B cell (primary cell): Measurements from ENCODE around the gene HAUS2. TPM values are rescaled to one million over a fixed set of nuclear protein-coding genes. Genes with fewer than 3 reads are reported as not detected.

Experiments
- ATAC-seq: fragments of 200-7000 bp; cut with Tn5 transposase; one replicate; pipeline ENCODE4 v1.10.0; 2021; ENCODE audit warnings: low read depth, mild to moderate bottlenecking, moderate number of reproducible peaks, moderate library complexity
- CTCF ChIA-PET: fragments of 350-600 bp; sonication (Branson Sonifier 250); formaldehyde crosslinking; loops from one replicate; lab custom pipeline; 2021; ENCODE audit warnings: antibody characterized with exemption, inconsistent platforms; lab: Charles Lee
- POLR2A ChIA-PET: fragments of 350-600 bp; sonication (Branson Sonifier 250); formaldehyde crosslinking; loops from one replicate; lab custom pipeline; 2021; ENCODE audit warnings: antibody characterized with exemption; lab: Charles Lee
- DNase-seq: peaks from one replicate; pipeline ENCODE4 v3.0.0; 2013
- H2AFZ ChIP-seq: 2 replicates; pipeline ENCODE4 v1.6.1; 2012; ENCODE audit warnings: mild to moderate bottlenecking, low read depth, low read length; ENCODE audit not compliant: insufficient read depth, poor library complexity, severe bottlenecking
- H3K27ac ChIP-seq, 2 donors: 1 replicate in 1 of 2; 2 replicates in 1 of 2; pipeline ENCODE4 v1.5.1; 2012 to 2013; ENCODE audit warnings: low read length in 2 of 2, mild to moderate bottlenecking in 2 of 2, moderate library complexity in 1 of 2
- H3K27me3 ChIP-seq, 4 experiments: fragments of 200-600 bp in 1 of 4; sonication (generic) in 1 of 4; replicated peaks in 1 of 4; 1 replicate in 2 of 4; 2 replicates in 2 of 4; pipeline versions ENCODE4 v1.6.1 to v1.7.0; 2013 to 2016; ENCODE audit warnings: low read length in 3 of 4, mild to moderate bottlenecking in 2 of 4, mixed read lengths in 1 of 4, moderate library complexity in 1 of 4; ENCODE audit not compliant: insufficient read depth in 4 of 4, control insufficient read depth in 3 of 4; ENCODE audit errors: control extremely low read depth in 1 of 4
- H3K36me3 ChIP-seq, 2 experiments: replicated peaks in 1 of 2; 1 replicate in 1 of 2; 2 replicates in 1 of 2; pipeline versions ENCODE4 v1.6.1 to v1.7.1; 2013; ENCODE audit warnings: low read length in 1 of 2; ENCODE audit not compliant: insufficient read depth in 2 of 2, control insufficient read depth in 1 of 2; ENCODE audit errors: control extremely low read depth in 1 of 2, extremely low read depth in 1 of 2
- H3K4me1 ChIP-seq, 2 donors: fragments of 200-600 bp in 1 of 2; sonication (generic) in 1 of 2; 1 replicate in 1 of 2; 2 replicates in 1 of 2; pipeline versions ENCODE4 v1.5.1 to v1.6.1; 2013 to 2017; ENCODE audit warnings: low read length in 2 of 2; ENCODE audit not compliant: control insufficient read depth in 2 of 2, insufficient read depth in 2 of 2
- H3K4me2 ChIP-seq: replicated peaks from 2 replicates; pipeline ENCODE3; 2012; ENCODE audit warnings: mild to moderate bottlenecking, low read depth, low read length; ENCODE audit not compliant: poor library complexity, severe bottlenecking
- H3K4me3 ChIP-seq, 5 experiments: fragments of 200-600 bp in 1 of 5; sonication (generic) in 1 of 5; 1 replicate in 3 of 5; 2 replicates in 2 of 5; pipeline versions ENCODE4 v1.5.1 to v1.7.0; 2011 to 2016; ENCODE audit warnings: low read length in 4 of 5, mild to moderate bottlenecking in 4 of 5, low read depth in 2 of 5, control low read depth in 1 of 5, moderate library complexity in 1 of 5; ENCODE audit not compliant: insufficient read depth in 1 of 5; ENCODE audit errors: control extremely low read depth in 1 of 5, extremely low read depth in 1 of 5
- H3K79me2 ChIP-seq: fragments of 200-600 bp; sonication (generic); one replicate; pipeline ENCODE4 v1.6.0; 2016; ENCODE audit warnings: low read length; ENCODE audit not compliant: control insufficient read depth, insufficient read depth
- H3K9ac ChIP-seq: fragments of 200-600 bp; sonication (generic); 2 replicates; pipeline ENCODE4 v1.6.1; 2017; ENCODE audit warnings: mild to moderate bottlenecking, low read length, moderate library complexity
- H3K9me3 ChIP-seq, 3 donors: one replicate each; pipeline versions ENCODE4 v1.6.1 to v1.7.1; 2013; ENCODE audit warnings: low read length in 2 of 3; ENCODE audit not compliant: control insufficient read depth in 2 of 3, insufficient read depth in 1 of 3; ENCODE audit errors: control extremely low read depth in 1 of 3
- H4K20me1 ChIP-seq: 2 replicates; pipeline ENCODE4 v1.6.0; 2012; ENCODE audit warnings: mild to moderate bottlenecking, low read length; ENCODE audit not compliant: insufficient read depth, control insufficient read depth, poor library complexity, severe bottlenecking
- H3K27ac Mint-ChIP-seq: one replicate; pipeline ENCODE4 v1.8.0; 2021; ENCODE audit warnings: mixed read lengths
- H3K27me3 Mint-ChIP-seq: one replicate; pipeline ENCODE4 v1.8.0; 2021; ENCODE audit warnings: mixed read lengths
- H3K4me1 Mint-ChIP-seq: one replicate; pipeline ENCODE4 v1.8.0; 2021; ENCODE audit warnings: mixed read lengths
- H3K4me3 Mint-ChIP-seq: one replicate; pipeline ENCODE4 v1.8.0; 2021; ENCODE audit warnings: mixed read lengths
- H3K9me3 Mint-ChIP-seq: one replicate; pipeline ENCODE4 v1.8.0; 2022; ENCODE audit warnings: mixed read lengths; ENCODE audit not compliant: insufficient read depth
- EZH2 ChIP-seq: IDR thresholded peaks from 2 replicates; pipeline ENCODE4 v1.6.1; 2012; ENCODE audit warnings: borderline replicate concordance, low read depth, mild to moderate bottlenecking, moderate library complexity, low read length; ENCODE audit not compliant: insufficient read depth, poor library complexity, severe bottlenecking
- WGBS: methylation state at CpG from one replicate; pipeline ENCODE4 v1.1.5; 2013; ENCODE audit warnings: missing lambda C conversion rate; ENCODE audit not compliant: insufficient coverage; 5-methylcytosine and 5-hydroxymethylcytosine counted together
- intact Hi-C: fragments of 100-400 bp; cut with micrococcal nuclease; formaldehyde crosslinking; loops from one replicate; pipeline ENCODE4 v1.10.0; 2022
- polyA plus RNA-seq: library from polyadenylated mRNA; depleted of rRNA; stranded (reverse); fragments of >200 nt; gene quantifications from 2 replicates; pipeline ENCODE4 v1.2.3, GENCODE V29; 2012
- total RNA-seq, 2 donors: library from RNA; stranded (reverse); fragments of 120-200 nt in 1 of 2; gene quantifications; 1 replicate in 1 of 2; 2 replicates in 1 of 2; pipeline versions ENCODE4 v1.2.3 to v1.2.4, GENCODE V29; 2013 to 2022
- TF ChIP-seq, protein P1 (sequence below): fragments of 200-600 bp; IDR thresholded peaks from one replicate; pipeline ENCODE4 v1.8.0; 2022; ENCODE audit warnings: antibody characterized with exemption, mild to moderate bottlenecking

The HAUS2 gene
- total and polyA plus RNA-seq, 2 donors (not counting 1 experiment from before 2014, with no cell fraction given), result 16.5 to 18.3 TPM

DNA sequence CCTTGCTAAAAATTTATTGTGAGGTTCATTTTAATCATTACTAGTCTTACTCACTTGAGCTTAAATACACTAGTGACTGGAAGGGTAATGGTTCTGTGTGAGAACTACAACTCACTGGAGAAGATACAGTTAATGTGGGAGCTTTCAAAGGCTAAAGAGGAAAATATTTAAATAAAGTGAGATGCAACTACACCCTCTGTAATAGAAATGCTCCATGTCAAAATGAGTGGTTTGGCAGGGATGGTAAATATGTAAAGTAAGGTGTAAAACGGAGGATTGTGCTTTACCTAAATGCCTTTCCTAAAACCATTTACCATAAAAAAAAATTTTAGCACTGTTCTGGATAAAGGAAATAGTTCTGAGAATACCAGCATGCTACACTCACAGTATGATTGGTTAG is 15.4 kb upstream of the HAUS2 start:
- Mint-ChIP-seq H3K4me3 (no peak overlapping the region), H3K4me1 (no peaks in the 10 kb centered on the region), H3K27ac (no peak overlapping the region), H3K27me3 (no peaks in the 10 kb centered on the region), H3K9me3 (no peaks in the 10 kb centered on the region)
- Histone ChIP-seq H4K20me1 (no peaks in the 10 kb centered on the region), H3K4me2 (no peak overlapping the region), H3K4me1 (no peaks in the 10 kb centered on the region), H3K36me3 (peaks cover 14 to 49% of the 10 kb centered on the region in 2 experiments), H2AFZ (no peak overlapping the region), H3K27ac (no peak overlapping the region), H3K9me3 (no peaks in the 10 kb centered on the region), H3K9ac (no peak overlapping the region), H3K4me3 (no peak overlapping the region), H3K79me2 (no peaks in the 10 kb centered on the region), H3K27me3 (no peaks in the 10 kb centered on the region)
- TF ChIP-seq EZH2, result no peak
- TF ChIP-seq, protein P1, sequence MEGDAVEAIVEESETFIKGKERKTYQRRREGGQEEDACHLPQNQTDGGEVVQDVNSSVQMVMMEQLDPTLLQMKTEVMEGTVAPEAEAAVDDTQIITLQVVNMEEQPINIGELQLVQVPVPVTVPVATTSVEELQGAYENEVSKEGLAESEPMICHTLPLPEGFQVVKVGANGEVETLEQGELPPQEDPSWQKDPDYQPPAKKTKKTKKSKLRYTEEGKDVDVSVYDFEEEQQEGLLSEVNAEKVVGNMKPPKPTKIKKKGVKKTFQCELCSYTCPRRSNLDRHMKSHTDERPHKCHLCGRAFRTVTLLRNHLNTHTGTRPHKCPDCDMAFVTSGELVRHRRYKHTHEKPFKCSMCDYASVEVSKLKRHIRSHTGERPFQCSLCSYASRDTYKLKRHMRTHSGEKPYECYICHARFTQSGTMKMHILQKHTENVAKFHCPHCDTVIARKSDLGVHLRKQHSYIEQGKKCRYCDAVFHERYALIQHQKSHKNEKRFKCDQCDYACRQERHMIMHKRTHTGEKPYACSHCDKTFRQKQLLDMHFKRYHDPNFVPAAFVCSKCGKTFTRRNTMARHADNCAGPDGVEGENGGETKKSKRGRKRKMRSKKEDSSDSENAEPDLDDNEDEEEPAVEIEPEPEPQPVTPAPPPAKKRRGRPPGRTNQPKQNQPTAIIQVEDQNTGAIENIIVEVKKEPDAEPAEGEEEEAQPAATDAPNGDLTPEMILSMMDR, result no peak
- ATAC-seq, result no peak
- ChIA-PET POLR2A (interaction anchor here (1.1 kb wide), 1 partner anchor 28 kb away, joined by 3 read pairs; no protein-coding TSS in a partner anchor), CTCF (no interaction called here)
- intact Hi-C loops, result no loop called here
- no peak for DNase-seq
- no CpG with 5 or more reads among the region's 1 CpG for WGBS

DNA sequence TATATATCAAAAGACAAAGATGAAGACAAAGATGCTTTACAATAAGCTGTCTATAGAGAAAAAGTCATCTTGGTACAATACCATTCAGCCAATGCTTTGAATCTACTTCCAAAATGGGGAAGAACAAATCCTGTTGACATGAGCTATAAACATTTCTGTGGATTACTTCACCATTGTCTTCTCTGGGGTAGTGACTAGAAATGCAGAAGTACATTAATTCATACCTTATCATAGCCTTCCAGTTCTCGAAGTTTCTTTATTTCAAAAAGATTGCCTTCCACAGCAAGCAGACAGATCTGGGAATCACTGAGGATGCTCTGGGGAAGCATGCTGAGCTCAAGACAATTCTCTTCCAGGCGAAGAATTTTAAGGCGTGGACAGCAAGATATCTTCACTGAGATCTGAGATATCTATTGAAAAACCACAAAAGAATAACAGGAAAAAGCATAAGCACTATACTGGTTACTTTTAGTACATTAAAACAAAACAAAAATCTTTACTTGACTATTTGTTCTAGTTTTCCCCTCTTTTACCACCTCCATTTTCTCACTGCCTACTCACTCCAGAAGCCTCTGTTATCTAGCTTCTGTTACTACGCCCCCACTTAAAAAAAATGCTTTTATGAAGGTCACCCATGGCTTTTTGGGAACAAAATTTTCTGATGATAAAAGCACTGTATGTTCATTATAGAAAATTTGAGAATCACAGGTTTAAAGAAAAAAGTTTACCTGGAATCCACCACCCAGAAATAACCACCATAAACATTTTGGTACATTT is 3.6 kb upstream of the HAUS2 start:
- ChIA-PET POLR2A (interaction anchor here (0.6 to 0.7 kb wide), 3 partner anchors 10 to 169 kb away, joined by 3 to 4 read pairs (median 3); no protein-coding TSS in a partner anchor), CTCF (no interaction called here)
- Histone ChIP-seq H3K4me3 (no peak overlapping the region), H3K27me3 (no peaks in the 10 kb centered on the region), H3K36me3 (peaks cover 4 to 19% of the 10 kb centered on the region in 2 experiments), H3K4me2 (no peak overlapping the region), H3K9ac (no peak overlapping the region), H3K9me3 (peaks cover 0 to 3% (median 0%) of the 10 kb centered on the region in 3 donors), H3K4me1 (peaks cover 15 to 21% of the 10 kb centered on the region in 2 donors), H3K27ac (no peak overlapping the region), H4K20me1 (no peaks in the 10 kb centered on the region), H3K79me2 (peaks cover 30% of the 10 kb centered on the region), H2AFZ (no peak overlapping the region)
- TF ChIP-seq, protein P1, result no peak
- intact Hi-C loops, result no loop called here
- no peak for DNase-seq
- Mint-ChIP-seq H3K9me3 (no peaks in the 10 kb centered on the region), H3K27ac (no peak overlapping the region), H3K4me3 (no peak overlapping the region), H3K27me3 (no peaks in the 10 kb centered on the region), H3K4me1 (peaks cover 31% of the 10 kb centered on the region)
- WGBS, result 67% methylated on average over 1 of the region's 4 CpGs
- ATAC-seq, result no peak
